Activated CD4-positive, alpha-beta T cell treated with anti-CD3 and anti-CD28 coated beads for 4 hours (primary cell): ENCODE results near the gene SARDH.
A peak's percentile ranks its signal among the peaks of the same experiment; 100 is the strongest.
"Not testable (repeated sequence)": the region's sequence is repeated elsewhere in the genome, so short reads cannot be mapped to it uniquely, and the experiment has no call there.

Experiments
- DNase-seq, 2 donors: peaks; one replicate each; pipeline ENCODE4 v3.0.0-alpha.2; 2020

Gene SARDH

GRCh38 chr9:133754688-133755227, 16.6 kb upstream of the SARDH start:
- DNase-seq: no peak

GRCh38 chr9:133754187-133754586, 16.0 kb upstream of the SARDH start:
- DNase-seq: no peak

- DNase-seq: no peak
Observed at GRCh38 chr9:133752739-133753446, 14.7 kb upstream of the SARDH start.

- DNase-seq: no peak
Observed at GRCh38 chr9:133750982-133751649, 13.0 kb upstream of the SARDH start.

GRCh38 chr9:133747309-133747708, 9.2 kb upstream of the SARDH start:
- DNase-seq: no peak

- DNase-seq: not testable (repeated sequence)
Observed at GRCh38 chr9:133744528-133744927, 6.4 kb upstream of the SARDH start.

GRCh38 chr9:133742849-133743444, 4.8 kb upstream of the SARDH start:
- DNase-seq: peak; percentile 58 to 77

GRCh38 chr9:133742251-133742650, 4.1 kb upstream of the SARDH start:
- no peak for DNase-seq

- no peak for DNase-seq
Observed at GRCh38 chr9:133741716-133742115, 3.6 kb upstream of the SARDH start.

GRCh38 chr9:133740911-133741310, 2.8 kb upstream of the SARDH start:
- DNase-seq: no peak

- DNase-seq: no peak
Observed at GRCh38 chr9:133739408-133740280, 1.5 kb upstream of the SARDH start.

GRCh38 chr9:133738640-133739225, 581 bp upstream of the SARDH start:
- no peak for DNase-seq

GRCh38 chr9:133737071-133737773, 930 bp downstream of the SARDH start:
- DNase-seq: no peak

- DNase-seq: no peak
Observed at GRCh38 chr9:133735931-133736330, 2.2 kb downstream of the SARDH start.

- no peak for DNase-seq
Observed at GRCh38 chr9:133735415-133735775, 2.8 kb downstream of the SARDH start.

- DNase-seq: no peak
Observed at GRCh38 chr9:133734590-133735414, 3.4 kb downstream of the SARDH start.

- no peak for DNase-seq
Observed at GRCh38 chr9:133733796-133734533, 4.2 kb downstream of the SARDH start.

GRCh38 chr9:133733421-133733795, 4.7 kb downstream of the SARDH start:
- no peak for DNase-seq

GRCh38 chr9:133732639-133733408, 5.3 kb downstream of the SARDH start:
- no peak for DNase-seq
